RWPE2 (cell line): ENCODE results near the gene EDNRA.

Source experiments
- ATAC-seq: fragments of 200-7000 bp; cut with Tn5 transposase; 3 replicates; pipeline ENCODE4 v1.9.1; 2021; ENCODE audit warnings: low read depth
- DNase-seq: peaks from one replicate; pipeline ENCODE4 v3.0.0-alpha.2; 2020; ENCODE audit warnings: low spot score
- H3K27ac ChIP-seq: fragments of 450-650 bp; 2 replicates; pipeline ENCODE4 v1.5.1; 2017; ENCODE audit warnings: mild to moderate bottlenecking; ENCODE audit not compliant: poor library complexity, severe bottlenecking
- H3K27me3 ChIP-seq: fragments of 250-450 bp; sonication (Bioruptor Pico); 2 replicates; pipeline ENCODE4 v1.5.1; 2021; ENCODE audit warnings: mild to moderate bottlenecking, moderate library complexity; ENCODE audit not compliant: insufficient read depth, poor library complexity, severe bottlenecking
- H3K36me3 ChIP-seq: fragments of 250-450 bp; sonication (Bioruptor Pico); 2 replicates; pipeline ENCODE4 v1.5.1; 2020; ENCODE audit warnings: low read depth, mild to moderate bottlenecking, moderate library complexity
- H3K4me1 ChIP-seq: fragments of 250-450 bp; sonication (Bioruptor Pico); 2 replicates; pipeline ENCODE4 v1.5.1; 2021; ENCODE audit warnings: mild to moderate bottlenecking, moderate library complexity; ENCODE audit not compliant: insufficient read depth, poor library complexity, severe bottlenecking
- H3K4me3 ChIP-seq: fragments of 250-450 bp; sonication (Bioruptor Pico); 2 replicates; pipeline ENCODE4 v1.5.1; 2021; ENCODE audit warnings: mild to moderate bottlenecking, moderate library complexity; ENCODE audit not compliant: severe bottlenecking
- H3K9me3 ChIP-seq: fragments of 250-450 bp; sonication (Bioruptor Pico); 2 replicates; pipeline ENCODE4 v1.5.1; 2021; ENCODE audit warnings: mild to moderate bottlenecking, moderate library complexity; ENCODE audit not compliant: severe bottlenecking
- TF ChIP-seq, protein P1 (sequence below): fragments of 450-650 bp; IDR thresholded peaks from one replicate; pipeline ENCODE4 v1.5.1; 2017; ENCODE audit warnings: mild to moderate bottlenecking, moderate library complexity; ENCODE audit not compliant: poor library complexity, severe bottlenecking

The EDNRA gene

GRCh38 chr4:147586032-147586431 is 105.1 kb downstream of the EDNRA start:
- no peaks in the 10 kb centered on the region for H3K36me3 ChIP-seq
- no peak overlapping the region for H3K4me3 ChIP-seq
- DNase-seq, result no peak
- ATAC-seq, result no peak
- H3K9me3 ChIP-seq, result no peaks in the 10 kb centered on the region
- peaks cover 23% of the 10 kb centered on the region for H3K4me1 ChIP-seq
- no peaks in the 10 kb centered on the region for H3K27me3 ChIP-seq
- TF ChIP-seq, protein P1, sequence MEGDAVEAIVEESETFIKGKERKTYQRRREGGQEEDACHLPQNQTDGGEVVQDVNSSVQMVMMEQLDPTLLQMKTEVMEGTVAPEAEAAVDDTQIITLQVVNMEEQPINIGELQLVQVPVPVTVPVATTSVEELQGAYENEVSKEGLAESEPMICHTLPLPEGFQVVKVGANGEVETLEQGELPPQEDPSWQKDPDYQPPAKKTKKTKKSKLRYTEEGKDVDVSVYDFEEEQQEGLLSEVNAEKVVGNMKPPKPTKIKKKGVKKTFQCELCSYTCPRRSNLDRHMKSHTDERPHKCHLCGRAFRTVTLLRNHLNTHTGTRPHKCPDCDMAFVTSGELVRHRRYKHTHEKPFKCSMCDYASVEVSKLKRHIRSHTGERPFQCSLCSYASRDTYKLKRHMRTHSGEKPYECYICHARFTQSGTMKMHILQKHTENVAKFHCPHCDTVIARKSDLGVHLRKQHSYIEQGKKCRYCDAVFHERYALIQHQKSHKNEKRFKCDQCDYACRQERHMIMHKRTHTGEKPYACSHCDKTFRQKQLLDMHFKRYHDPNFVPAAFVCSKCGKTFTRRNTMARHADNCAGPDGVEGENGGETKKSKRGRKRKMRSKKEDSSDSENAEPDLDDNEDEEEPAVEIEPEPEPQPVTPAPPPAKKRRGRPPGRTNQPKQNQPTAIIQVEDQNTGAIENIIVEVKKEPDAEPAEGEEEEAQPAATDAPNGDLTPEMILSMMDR, result no peak
- no peak overlapping the region for H3K27ac ChIP-seq

DNA sequence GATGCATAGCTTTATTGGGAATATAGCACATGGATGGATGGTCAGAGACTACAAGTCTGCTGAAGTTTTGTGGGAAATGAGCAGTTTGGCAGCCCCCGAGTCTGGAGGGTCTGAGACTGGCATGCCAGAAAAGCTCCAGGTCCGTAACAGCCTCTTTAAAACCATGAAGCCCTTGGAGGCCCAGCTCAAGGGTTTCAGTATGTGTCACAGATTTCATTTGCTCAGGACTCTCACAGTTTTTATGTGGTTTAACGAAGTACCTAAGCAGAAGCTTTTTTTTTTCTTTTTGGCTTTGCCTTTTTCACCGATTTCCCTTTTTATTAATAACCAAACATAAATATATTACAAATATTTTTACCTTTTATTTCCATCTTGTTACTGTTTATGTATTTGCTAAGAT is 105.7 kb downstream of the EDNRA start:
- no peak for DNase-seq
- TF ChIP-seq, protein P1, result no peak
- no peaks in the 10 kb centered on the region for H3K27me3 ChIP-seq
- no peaks in the 10 kb centered on the region for H3K9me3 ChIP-seq
- no peak for ATAC-seq
- no peak overlapping the region for H3K4me3 ChIP-seq
- no peaks in the 10 kb centered on the region for H3K36me3 ChIP-seq
- no peak overlapping the region for H3K27ac ChIP-seq
- H3K4me1 ChIP-seq, result peaks cover 18% of the 10 kb centered on the region

- no peak for ATAC-seq
These were observed 106.1 kb downstream of the EDNRA start for GRCh38 chr4:147587041-147587440.

GRCh38 chr4:147589586-147589985 is 108.7 kb downstream of the EDNRA start:
- no peak overlapping the region for H3K27ac ChIP-seq
- peaks cover 5% of the 10 kb centered on the region for H3K4me1 ChIP-seq
- no peaks in the 10 kb centered on the region for H3K9me3 ChIP-seq
- ATAC-seq (no peak), DNase-seq (no peak)
- H3K36me3 ChIP-seq, result no peaks in the 10 kb centered on the region
- no peaks in the 10 kb centered on the region for H3K27me3 ChIP-seq
- TF ChIP-seq, protein P1, result no peak
- no peak overlapping the region for H3K4me3 ChIP-seq

More at GRCh38 chr4:147587041-147587440, 106.1 kb downstream of the EDNRA start:
- H3K9me3 ChIP-seq, result no peaks in the 10 kb centered on the region
- H3K36me3 ChIP-seq, result no peaks in the 10 kb centered on the region
- TF ChIP-seq, protein P1, result no peak
- peaks cover 14% of the 10 kb centered on the region for H3K4me1 ChIP-seq
- no peaks in the 10 kb centered on the region for H3K27me3 ChIP-seq
- no peak for DNase-seq
- H3K4me3 ChIP-seq, result no peak overlapping the region
- H3K27ac ChIP-seq, result no peak overlapping the region

DNA sequence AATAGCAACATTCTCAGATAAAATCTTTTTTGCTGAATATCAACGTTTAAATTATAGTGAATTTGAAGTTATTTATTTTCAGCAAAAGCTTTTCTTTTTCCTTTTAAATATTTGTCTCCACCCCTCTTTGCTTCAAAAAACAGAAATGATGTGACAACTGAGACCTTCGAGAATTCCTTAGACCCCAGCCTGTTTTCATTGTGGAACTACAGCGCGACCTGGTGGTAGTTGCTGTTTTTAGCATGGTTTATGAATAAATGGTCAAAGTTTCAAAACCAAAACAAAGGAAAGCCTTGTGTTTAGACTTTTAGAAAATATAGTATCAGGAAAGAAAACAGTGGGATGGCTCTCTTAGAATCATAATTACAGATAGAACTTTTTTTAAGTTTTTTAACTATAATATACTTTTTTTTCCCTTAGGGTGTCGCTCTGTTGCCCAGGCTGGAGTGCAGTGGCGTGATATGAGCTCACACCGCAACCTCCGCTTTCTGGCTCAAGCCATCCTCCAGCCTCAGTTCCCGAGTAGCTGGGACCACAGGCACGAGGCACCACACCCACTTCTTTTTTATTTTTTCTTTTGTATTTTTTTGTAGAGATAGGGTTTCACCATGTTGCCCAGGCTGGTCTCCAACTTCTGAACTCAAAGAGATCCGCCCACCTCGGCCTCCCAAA is 109.5 kb downstream of the EDNRA start:
- Histone ChIP-seq H3K9me3 (no peaks in the 10 kb centered on the region), H3K27ac (no peak overlapping the region), H3K27me3 (no peaks in the 10 kb centered on the region), H3K4me1 (peaks cover 5% of the 10 kb centered on the region), H3K4me3 (no peak overlapping the region), H3K36me3 (no peaks in the 10 kb centered on the region)
- DNase-seq, result no peak
- ATAC-seq, result peak; percentile 61
- TF ChIP-seq, protein P1, result peak; percentile 97
